ENCODE results near the gene BTBD10. TPM values are rescaled to one million over a fixed set of nuclear protein-coding genes. Genes with fewer than 3 reads are reported as not detected.
A peak's percentile ranks its signal among the peaks of the same experiment; 100 is the strongest.

Gene BTBD10
- total RNA-seq, 1 donor from 2014 or later, result 126 TPM

DNA sequence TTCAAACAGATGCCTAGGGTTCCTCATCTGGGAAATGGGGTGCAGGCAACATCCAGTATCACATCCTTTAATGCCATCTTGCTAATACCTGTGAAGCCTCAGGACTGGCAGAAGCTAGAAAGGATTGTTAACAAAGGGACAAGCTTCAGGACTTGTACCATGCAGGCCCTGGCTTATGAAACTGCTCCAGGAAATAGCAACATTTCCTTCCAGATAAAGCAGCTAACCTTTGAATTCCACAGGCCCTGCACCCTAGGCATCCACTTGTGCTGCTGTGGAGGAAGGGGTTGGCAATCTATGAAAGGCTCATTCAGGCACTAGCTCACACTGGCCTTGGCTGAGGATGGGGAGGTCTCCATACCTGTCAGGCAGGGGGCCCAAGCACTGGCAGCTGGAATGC, 87.2 kb downstream of the BTBD10 start:
- DNase-seq (ENCODE audit: low read depth), result no peak

DNA sequence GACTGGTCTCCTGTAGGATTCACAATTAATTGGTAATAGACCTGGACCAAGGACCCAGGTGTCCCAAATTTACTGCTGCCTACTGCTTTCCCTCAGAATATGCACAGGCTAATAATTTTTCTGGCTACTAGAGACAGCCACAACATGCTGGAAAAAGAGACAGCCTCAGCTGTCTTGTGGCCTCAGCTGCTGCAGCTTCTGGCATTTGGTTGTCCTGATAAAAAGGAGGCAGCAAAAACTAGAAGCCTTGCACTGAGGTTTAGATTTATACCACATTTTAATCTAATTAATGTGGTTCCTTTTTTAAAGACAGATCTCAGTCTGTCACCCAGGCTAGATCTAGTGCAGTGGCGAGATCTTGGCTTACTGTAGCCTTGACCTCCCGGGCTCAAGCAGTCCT, 89.8 kb downstream of the BTBD10 start:
- DNase-seq (ENCODE audit: low read depth), result no peak

DNA sequence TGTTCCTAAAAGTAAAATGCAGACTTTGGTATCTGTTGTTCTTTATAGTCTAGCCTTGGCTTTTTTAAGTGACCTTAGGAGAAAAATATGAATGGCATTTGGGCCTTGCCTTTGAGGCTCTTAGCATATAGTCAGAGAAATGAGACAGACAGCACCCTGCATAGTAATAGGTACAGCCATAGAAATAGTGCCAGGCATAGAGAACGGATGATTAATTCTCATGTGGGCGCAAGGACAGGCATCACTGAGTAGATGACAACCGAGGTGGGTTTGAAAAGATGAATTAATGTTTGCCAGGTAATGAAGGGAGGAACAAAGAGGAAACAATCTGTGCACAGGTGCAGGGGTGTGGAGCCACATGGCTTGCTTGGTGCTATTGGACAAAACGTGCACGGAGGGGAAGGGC, 95.0 kb downstream of the BTBD10 start:
- peak; percentile 78 for DNase-seq (ENCODE audit: low read depth)

DNA sequence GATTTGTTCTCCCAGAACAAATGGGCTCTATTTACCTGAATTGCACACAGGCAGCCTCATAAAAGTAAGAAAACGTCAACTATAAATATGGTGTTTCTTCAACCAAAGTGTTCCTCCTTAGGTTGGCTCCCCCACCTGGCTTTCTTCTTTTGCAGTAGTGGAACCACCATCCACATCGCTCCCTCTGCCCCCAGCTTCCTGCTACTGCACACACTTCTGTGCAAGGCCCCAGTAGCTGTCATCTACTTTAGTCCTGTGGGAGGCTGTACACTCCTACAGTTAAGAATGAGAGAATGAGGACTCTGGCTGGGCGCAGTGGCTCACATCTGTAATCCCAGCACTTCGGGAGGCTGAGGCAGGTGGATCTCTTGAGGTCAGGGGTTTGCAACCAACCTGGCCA, 95.9 kb downstream of the BTBD10 start:
- DNase-seq (ENCODE audit: low read depth), result no peak

DNA sequence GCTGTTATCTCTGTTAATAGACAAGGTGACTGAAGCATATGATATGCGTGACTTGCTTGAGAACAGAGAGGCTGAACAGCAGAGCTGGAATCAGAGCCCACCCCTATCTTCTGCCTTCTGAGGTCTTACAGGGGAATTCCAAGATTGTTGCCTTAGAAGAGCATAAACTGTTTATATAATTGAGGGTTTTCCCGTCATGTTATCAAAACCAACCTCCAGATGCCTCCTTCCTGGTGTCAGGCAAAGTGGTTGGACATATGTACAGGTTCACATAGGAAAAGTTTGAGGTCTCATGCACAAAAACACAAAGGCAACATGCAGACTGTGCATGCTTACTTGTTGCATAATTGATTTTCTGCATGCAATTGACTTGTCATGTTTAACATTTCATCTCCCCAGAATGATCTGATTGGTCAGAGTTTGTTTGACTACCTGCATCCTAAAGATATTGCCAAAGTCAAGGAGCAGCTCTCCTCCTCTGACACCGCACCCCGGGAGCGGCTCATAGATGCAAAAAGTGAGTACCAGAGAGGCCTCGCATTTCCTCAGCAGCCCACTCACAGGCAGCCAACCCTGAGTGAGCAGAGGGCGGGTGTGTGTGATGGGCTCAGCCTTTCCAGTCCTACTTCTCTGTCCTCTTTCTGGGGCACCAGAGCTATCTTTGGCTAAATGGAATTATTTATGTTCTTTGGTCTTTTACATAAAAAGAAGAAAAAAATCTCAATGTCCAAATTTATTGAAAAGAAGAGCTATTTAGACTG, 96.6 kb downstream of the BTBD10 start:
- DNase-seq (ENCODE audit: low read depth), result no peak

DNA sequence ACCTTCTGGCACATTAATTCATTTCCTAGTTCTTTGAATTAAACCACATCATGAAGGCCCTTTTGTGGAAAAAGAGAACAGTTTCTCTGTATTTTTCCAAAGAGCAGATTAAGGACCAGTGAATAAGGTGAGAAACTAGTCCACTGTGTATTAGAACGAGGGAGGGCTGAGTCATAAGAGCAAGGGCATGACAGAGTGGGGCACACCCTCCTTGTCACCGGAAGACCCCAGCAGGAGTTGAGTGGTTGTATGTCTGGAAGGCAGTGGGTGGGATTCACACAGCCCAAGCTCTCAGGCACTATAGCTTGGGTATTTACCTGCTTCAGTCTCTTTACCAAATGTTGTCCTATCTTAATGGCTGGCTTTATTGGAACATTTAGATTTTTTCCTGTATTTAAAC, 98.6 kb downstream of the BTBD10 start:
- no peak for DNase-seq (ENCODE audit: low read depth)

DNA sequence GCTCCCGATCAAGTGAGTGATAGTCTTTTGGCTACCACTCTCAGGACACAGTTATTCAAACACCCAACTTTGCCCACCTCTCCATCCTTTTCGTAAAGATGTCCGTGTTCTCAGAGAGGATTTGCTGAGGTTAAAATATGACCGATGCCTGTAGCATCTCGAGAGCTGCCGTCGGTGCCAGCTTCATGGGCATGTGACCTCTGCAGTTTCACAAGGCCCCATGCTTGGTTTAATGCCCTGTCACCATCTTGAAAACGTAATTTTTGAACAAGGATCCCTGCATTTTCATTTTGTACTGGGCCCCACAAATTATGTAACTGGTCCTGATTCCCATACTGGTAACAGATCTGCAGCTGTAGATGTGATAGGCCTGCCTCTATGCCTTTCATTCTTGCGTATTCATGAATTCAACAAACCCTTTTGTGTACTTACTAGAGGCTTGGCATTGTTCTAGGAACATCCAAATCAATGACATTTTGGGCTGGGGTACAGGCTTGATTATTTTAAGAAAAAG, 100.4 kb downstream of the BTBD10 start:
- no peak for DNase-seq (ENCODE audit: low read depth)

DNA sequence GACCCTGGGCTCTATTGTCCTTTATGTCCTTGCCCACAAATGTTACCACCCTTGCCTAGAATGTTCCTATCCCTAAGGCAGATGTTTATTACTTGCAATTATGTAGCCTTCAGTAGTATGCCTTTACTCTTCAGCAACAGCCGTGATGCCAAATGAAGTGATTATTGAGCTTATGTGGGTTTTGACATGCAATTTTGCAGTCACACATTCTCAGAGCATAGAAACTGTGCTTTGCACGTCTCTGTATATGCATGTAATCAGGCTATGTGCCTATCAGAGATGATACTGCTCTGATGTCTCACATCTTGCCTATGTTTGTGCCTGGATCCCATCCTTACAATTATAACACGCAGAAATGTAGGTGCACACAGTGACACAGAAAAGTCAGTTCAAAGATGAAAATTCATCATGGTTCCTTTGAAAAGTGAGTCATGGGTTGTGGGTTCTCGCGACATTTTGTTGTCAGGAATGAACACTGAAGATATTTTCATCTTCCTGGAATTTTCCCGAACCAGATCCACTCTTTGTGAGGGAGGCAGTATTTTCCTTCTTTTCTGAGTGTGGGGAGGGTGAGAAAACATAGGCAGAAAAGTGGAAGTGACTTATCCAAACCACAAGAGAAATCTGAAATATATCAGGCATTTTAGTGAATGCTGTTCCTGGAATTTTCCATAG, 104.3 kb downstream of the BTBD10 start:
- no peak for DNase-seq (ENCODE audit: low read depth)

DNA sequence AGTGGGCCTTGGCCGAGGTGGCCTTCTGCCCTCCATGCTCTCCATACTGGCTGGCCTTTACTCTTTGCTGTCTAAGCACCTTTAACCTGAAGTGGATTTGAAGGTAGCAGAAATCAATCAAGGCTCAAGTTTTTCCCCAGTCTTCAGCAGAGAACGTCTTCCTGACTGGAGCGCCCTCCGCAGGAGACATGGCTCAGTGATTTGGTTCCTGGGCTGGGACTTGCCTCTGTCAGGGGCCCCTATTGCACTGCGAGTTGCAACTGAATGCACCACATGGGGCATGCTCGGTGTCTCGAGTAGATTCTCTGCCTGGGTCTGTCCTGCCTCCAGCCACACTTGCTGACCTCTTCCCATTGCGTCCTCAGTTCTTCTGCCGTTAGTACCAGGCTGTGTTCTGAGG, 105.8 kb downstream of the BTBD10 start:
- no peak for DNase-seq (ENCODE audit: low read depth)

DNA sequence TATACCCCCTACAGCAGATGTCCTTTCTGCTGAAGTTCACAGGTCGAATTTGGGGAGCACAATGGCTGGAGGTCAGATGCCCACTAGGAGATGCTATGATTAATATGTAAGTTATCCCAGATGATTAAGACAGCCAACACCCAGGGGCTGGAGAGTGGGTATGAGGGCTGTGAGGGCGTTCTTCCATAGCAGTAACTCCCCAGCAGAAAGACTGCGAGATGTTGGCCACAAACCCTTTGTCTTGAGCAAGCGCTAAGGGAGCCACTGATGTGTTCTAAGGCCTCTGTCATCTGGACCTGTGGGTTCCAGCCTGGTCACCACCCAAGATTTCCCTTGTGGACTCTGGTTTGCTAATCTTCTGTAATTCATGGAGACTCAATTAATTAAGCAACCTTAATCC, 107.8 kb downstream of the BTBD10 start:
- DNase-seq (ENCODE audit: low read depth), result peak; percentile 52

DNA sequence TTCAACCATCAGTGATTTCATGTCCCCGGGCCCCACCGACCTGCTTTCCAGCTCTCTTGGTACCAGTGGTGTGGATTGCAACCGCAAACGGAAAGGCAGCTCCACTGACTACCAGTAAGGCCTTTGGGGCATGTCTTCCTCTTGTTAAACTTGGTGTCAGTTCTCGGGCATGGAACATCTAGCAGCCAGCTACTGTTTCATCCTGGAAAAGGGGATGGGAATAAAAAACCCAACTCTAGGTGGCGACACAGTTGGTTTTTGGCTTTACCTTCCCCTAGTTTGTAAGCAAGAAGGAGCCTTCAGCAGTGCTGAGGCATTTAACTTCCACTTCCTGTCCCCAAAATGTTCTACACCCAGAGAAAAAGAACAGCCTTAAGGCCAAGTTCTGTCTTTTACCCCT, 108.7 kb downstream of the BTBD10 start:
- DNase-seq (ENCODE audit: low read depth), result peak; percentile 31

DNA sequence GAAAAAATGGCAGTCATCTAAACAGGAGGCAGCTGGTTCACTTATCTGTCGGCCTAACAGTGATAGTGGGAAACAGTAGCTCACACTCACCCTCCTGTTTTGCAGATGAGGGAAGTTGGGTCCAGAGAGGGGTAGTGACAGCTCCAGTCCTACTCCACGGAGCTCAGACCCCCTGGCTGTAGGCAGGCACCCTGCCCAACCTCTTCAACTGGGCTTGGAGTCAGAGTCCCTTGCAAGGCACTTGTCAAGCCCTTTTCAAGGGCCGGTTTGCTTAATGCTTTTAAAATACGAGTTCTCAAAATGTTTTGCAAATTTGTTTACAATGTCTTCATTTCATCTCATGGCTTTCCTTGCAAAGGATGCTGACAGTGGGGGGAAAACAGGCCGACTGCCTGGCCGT, 110.3 kb downstream of the BTBD10 start:
- DNase-seq (ENCODE audit: low read depth), result no peak

DNA sequence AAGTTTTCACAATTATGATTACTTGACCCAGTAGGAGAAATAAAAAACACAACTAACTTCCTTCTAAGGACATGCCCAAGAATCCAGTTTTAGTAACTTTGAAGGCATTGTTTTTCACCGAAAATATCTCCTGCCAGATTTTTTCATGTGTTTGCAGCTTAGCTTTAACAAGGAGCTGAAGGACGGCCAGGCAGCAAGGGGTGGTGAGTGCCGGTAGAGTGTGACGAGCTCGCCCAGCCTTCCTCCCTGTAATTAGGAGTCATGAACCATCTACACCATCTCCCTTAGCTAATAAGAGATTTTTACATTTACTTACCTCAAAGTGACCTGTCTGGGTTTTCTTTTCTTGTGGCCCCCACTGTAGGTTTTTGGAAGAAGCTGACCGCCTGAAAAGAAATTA, 113.4 kb downstream of the BTBD10 start:
- no peak for DNase-seq (ENCODE audit: low read depth)

DNA sequence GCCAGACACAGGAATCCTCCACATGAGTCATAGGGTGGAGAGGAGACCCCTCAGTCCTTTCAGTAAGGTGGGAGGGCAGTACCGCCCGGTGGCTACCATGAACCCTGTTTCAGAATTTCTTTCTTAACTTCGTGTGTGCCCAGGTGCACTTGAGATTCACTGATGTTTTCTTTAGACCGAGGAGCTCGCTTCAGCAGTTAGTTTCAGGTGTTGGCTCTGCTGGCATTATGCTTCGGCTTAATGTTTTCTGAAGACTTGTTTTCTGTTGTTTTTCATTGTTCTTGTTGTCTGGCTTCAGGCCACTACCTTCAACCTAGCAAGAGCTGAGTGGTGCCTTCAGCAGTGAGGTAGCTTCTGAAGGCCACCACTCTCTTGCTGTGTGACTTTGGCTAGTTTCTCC, 114.0 kb downstream of the BTBD10 start:
- DNase-seq (ENCODE audit: low read depth), result no peak

DNA sequence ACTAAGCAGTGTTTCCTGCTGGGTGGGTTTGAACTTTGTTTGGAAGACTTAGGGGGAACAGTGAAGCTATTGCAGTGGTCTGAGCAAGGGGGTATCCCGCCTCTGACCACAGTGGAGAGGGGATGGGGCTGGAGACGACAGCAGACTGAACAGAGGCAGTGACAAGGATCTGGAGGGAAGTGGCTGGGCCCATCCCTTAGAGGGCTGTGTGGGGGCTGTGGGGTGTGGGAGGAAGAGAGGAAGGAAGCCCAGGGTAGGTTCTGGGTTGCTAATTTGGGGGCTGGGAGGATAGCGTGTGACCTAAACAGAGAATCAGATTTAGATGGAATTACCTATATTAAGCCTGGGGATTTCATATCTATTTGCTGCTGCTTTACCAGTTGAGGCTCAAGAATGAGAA, 114.7 kb downstream of the BTBD10 start:
- DNase-seq (ENCODE audit: low read depth), result no peak

DNA sequence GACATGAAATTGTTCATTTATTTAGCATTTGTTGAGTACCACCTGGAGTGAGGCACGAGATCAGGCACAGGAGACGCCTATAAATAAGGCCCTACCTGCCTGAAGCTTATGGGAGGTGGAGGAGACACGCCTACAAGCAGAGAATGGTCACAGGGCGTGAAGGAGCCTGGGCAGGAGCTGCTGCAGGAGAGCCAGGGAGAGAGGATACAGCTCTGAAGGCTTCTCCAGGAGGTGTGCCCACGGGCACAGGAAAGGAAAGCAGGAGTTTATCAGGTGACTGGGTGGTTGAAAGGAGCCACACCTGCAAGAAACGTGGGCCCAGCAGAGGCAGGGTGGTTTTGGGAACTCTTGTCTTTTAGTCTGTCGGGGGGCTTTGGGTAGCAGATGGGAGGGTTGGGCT, 115.1 kb downstream of the BTBD10 start:
- no peak for DNase-seq (ENCODE audit: low read depth)

DNA sequence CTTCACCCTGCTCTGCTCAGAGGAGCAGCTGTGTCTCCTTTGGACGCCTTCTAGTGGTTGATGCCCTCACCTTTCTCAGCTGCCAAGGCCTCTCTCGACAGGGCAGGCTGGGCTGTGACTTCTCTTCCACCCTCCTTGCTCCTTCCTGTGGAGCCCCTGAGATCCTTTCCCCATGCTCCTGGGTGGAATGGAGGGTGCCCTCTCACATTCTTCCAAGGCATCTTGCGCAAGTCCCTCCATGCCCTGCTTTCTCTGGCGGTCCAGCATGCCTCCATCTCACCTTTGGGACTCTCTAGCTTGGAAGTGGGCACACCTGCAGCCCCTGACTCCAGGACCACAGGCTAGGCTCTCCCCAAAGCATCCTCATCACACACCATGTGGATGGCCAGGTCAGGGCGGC, 116.6 kb downstream of the BTBD10 start:
- DNase-seq (ENCODE audit: low read depth), result no peak

DNA sequence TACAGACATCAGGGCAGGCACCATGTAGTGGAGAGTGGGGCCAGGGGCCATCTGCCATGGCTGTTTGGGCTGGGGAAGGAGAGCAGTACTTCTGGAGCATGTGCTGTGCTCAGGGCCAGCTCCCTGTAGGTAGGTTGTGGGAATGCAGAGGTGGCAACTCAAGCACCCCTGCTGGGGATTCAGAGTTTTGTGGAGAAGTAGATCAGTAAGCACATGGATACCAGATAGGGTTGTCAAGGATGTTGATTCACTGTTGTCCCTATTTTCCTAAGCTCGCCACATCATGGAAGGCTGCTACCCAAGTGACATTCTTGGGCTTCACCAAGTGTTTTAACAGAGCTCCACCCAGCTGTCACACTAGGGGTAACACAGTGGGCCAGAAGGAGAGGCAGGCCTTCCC, 118.2 kb downstream of the BTBD10 start:
- DNase-seq (ENCODE audit: low read depth), result no peak

DNA sequence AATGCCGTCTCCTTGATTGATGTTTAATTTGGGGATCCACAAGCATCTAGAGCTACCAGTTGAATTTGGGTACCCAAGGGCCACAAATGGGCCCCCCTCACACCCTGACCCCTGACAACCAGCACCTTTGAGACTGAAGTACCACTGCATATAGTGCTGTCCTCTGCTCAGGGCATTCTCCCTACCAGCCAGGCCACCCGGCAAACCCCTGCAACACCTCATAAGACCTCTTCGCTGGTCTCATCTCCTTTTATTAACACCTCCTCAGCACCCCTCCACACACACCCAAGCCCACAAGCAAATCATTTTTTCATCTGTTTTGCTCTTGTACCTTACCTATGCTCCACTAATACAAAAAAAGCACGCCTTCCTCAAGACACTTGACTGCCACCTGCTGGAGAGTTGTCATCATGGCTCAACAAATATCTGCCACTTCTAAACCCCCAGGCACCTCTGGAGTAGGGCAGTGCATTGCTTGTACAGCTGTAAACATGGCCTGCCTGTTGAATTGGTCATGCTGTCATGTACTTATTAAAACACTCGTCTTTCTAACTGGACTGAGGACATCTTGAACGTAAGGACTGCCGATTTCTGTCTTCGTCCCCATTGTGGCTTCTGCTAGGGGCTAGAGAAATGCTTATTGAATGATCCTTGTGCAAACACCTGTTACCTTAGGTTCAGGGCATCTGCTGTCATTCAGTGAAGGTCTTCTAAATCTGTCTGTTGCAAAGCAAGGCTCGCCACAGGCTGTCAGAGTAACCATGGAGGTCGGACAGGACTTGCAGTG, 118.9 kb downstream of the BTBD10 start:
- peak; percentile 72 for DNase-seq (ENCODE audit: low read depth)

DNA sequence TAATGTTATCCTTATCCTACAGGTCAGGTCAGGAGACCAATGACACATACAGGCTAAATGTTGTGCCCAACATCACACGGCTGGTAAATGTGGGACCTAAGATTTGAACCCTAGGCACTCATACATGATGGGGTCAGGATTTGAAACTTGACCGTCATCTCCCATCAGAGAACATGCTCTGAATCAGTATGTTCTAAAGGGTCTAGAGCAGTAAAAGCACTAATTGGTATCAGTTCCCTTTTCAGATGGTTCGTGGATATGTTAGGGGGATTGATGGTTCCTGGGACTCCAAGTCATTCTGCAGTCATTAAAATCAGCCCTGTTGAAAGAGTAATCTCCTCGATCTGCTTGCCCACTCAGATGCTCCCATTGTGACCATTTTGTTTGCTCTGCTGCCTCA, 120.0 kb downstream of the BTBD10 start:
- DNase-seq (ENCODE audit: low read depth), result no peak

DNA sequence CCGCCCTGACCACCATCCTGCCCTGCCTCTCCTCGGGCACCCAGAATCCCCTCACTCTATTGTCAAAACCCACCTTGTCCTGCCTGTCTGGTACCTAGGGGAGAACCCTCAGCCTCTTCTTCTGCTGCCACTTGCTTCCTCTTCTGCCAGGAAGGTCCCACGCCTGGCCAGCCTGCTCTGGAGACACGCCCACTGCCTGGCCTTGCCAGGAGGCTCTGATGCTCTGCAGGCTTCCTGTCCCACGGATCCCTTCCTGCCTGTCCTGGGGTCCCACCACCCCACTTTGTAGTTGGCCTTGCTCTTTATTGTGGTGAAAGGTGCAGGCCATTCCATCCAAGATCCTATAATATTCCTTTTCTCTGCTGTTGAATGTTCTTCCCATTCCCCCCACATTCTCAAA, 122.0 kb downstream of the BTBD10 start:
- DNase-seq (ENCODE audit: low read depth), result no peak

Measured in renal cortical epithelial cell (primary cell).